ES-I3 (cell line): ENCODE results near the gene ZNF442.
"Not testable (repeated sequence)": the region's sequence is repeated elsewhere in the genome, so short reads cannot be mapped to it uniquely, and the experiment has no call there.

ENCODE experiments used
- H3K36me3 ChIP-seq: 2 replicates; pipeline ENCODE4 v1.6.1; 2013; ENCODE audit warnings: mild to moderate bottlenecking, low read length, control low read depth, moderate library complexity; ENCODE audit not compliant: insufficient read depth
- H3K4me1 ChIP-seq: 2 replicates; pipeline ENCODE4 v1.6.1; 2013; ENCODE audit warnings: mild to moderate bottlenecking, control low read depth, low read length; ENCODE audit not compliant: insufficient read depth
- H3K9ac ChIP-seq: 2 replicates; pipeline ENCODE4 v1.6.1; 2013; ENCODE audit warnings: low read depth, mild to moderate bottlenecking, low read length, moderate library complexity
- H3K9me3 ChIP-seq: 2 replicates; pipeline ENCODE4 v1.6.1; 2013; ENCODE audit warnings: mild to moderate bottlenecking, low read length, moderate library complexity; ENCODE audit not compliant: control insufficient read depth, insufficient read depth

Gene ZNF442

GRCh38 chr19:12350185-12350889 lies 15.1 kb downstream of the ZNF442 start:
- no peaks in the 10 kb centered on the region; the same call in 1 of the 2 replicates for H3K36me3 ChIP-seq
- no peaks in the 10 kb centered on the region for H3K4me1 ChIP-seq
- H3K9me3 ChIP-seq = no peaks in the 10 kb centered on the region; the same call in 1 of the 2 replicates
- no peak overlapping the region for H3K9ac ChIP-seq

GRCh38 chr19:12346896-12347295 lies 18.6 kb downstream of the ZNF442 start:
- H3K9me3 ChIP-seq = no peaks in the 10 kb centered on the region; the same call in 1 of the 2 replicates
- H3K4me1 ChIP-seq = no peaks in the 10 kb centered on the region

GRCh38 chr19:12345197-12345596 lies 20.3 kb downstream of the ZNF442 start:
- Histone ChIP-seq H3K36me3 (no peaks in the 10 kb centered on the region), H3K4me1 (no peaks in the 10 kb centered on the region), H3K9me3 (peaks cover 4% of the 10 kb centered on the region; the same call in 1 of the 2 replicates), H3K9ac (no peak overlapping the region)

More at GRCh38 chr19:12346896-12347295, 18.6 kb downstream of the ZNF442 start:
- Histone ChIP-seq H3K36me3 (no peaks in the 10 kb centered on the region; the same call in 1 of the 2 replicates), H3K9ac (no peak overlapping the region)

GRCh38 chr19:12333162-12334159 lies 32.0 kb downstream of the ZNF442 start, which contains the start of gene ZNF563:
Gene ZNF563 (minus strand): TSS chr19:12333633. CDS start chr19:12333482, 151 bp downstream.
- H3K36me3 ChIP-seq = no peaks in the 10 kb centered on the region
- no peaks in the 10 kb centered on the region for H3K9me3 ChIP-seq
- no peaks in the 10 kb centered on the region for H3K4me1 ChIP-seq
- peak within 1 kb of the TSS; percentile 45 for H3K9ac ChIP-seq

- H3K4me1 ChIP-seq = no peaks in the 10 kb centered on the region
- H3K9ac ChIP-seq = no peak overlapping the region
- H3K36me3 ChIP-seq = no peaks in the 10 kb centered on the region
- H3K9me3 ChIP-seq = no peaks in the 10 kb centered on the region
Measured at GRCh38 chr19:12331211-12331941, 34.1 kb downstream of the ZNF442 start.

- Histone ChIP-seq H3K36me3 (no peaks in the 10 kb centered on the region), H3K4me1 (no peaks in the 10 kb centered on the region), H3K9me3 (no peaks in the 10 kb centered on the region), H3K9ac (no peak overlapping the region)
Measured at GRCh38 chr19:12330340-12330739, 35.1 kb downstream of the ZNF442 start.

GRCh38 chr19:12325690-12326089 lies 39.8 kb downstream of the ZNF442 start:
- Histone ChIP-seq H3K4me1 (no peaks in the 10 kb centered on the region), H3K9me3 (no peaks in the 10 kb centered on the region; the same call in 1 of the 2 replicates), H3K36me3 (no peaks in the 10 kb centered on the region), H3K9ac (no peak overlapping the region)

GRCh38 chr19:12318782-12319413 lies 46.6 kb downstream of the ZNF442 start:
- Histone ChIP-seq H3K9me3 (peaks cover 8% of the 10 kb centered on the region; the same call in 1 of the 2 replicates), H3K36me3 (no peaks in the 10 kb centered on the region; the same call in 1 of the 2 replicates), H3K9ac (no peak overlapping the region), H3K4me1 (no peaks in the 10 kb centered on the region)

- Histone ChIP-seq H3K36me3 (no peaks in the 10 kb centered on the region; the same call in 1 of the 2 replicates), H3K4me1 (no peaks in the 10 kb centered on the region), H3K9ac (no peak overlapping the region), H3K9me3 (0 out of 2 replicates have a peak, but pooled peaks cover 6% of the 10 kb centered on the region)
Measured at GRCh38 chr19:12314553-12314952, 50.9 kb downstream of the ZNF442 start.

GRCh38 chr19:12308891-12309290 lies 56.6 kb downstream of the ZNF442 start:
- not testable (repeated sequence) for H3K9ac ChIP-seq, H3K36me3 ChIP-seq, H3K9me3 ChIP-seq, H3K4me1 ChIP-seq
